GM15510 (cell line): Measurements from ENCODE around the gene ITGB3.

Experiments
- POLR2A ChIP-seq: IDR thresholded peaks from 3 replicates; pipeline ENCODE4 v1.6.1; 2011; ENCODE audit warnings: borderline replicate concordance; ENCODE audit not compliant: insufficient read length; ENCODE audit errors: extremely low read depth

The ITGB3 gene

GRCh38 chr17:47253541-47254402 is at the start of gene ITGB3:
Gene ITGB3 (plus strand): TSS chr17:47253827. CDS start chr17:47253862, 35 bp downstream.
- peak; percentile 28 for TF ChIP-seq POLR2A

GRCh38 chr17:47203984-47204721 is 49.5 kb upstream of the ITGB3 start:
- no peak for TF ChIP-seq POLR2A

- peak; percentile 33 for TF ChIP-seq POLR2A
These were observed 48.8 kb upstream of the ITGB3 start for GRCh38 chr17:47204722-47205418.

- TF ChIP-seq POLR2A = no peak
These were observed 48.1 kb upstream of the ITGB3 start for GRCh38 chr17:47205419-47205963.

- TF ChIP-seq POLR2A = no peak
These were observed 46.2 kb upstream of the ITGB3 start for GRCh38 chr17:47207143-47208067.

GRCh38 chr17:47208744-47209488 is 44.7 kb upstream of the ITGB3 start, which contains the start of gene MYL4:
Gene MYL4 (plus strand): TSS chr17:47209348. CDS start chr17:47209423, 75 bp downstream.
- no peak for TF ChIP-seq POLR2A

GRCh38 chr17:47209499-47209898 is 44.1 kb upstream of the ITGB3 start:
- TF ChIP-seq POLR2A = no peak

- no peak for TF ChIP-seq POLR2A
These were observed 43.5 kb upstream of the ITGB3 start for GRCh38 chr17:47210105-47210504.

- TF ChIP-seq POLR2A = no peak
These were observed 42.8 kb upstream of the ITGB3 start for GRCh38 chr17:47210779-47211178.

GRCh38 chr17:47212458-47212857 is 41.2 kb upstream of the ITGB3 start:
- TF ChIP-seq POLR2A = no peak

- TF ChIP-seq POLR2A = no peak
These were observed 40.1 kb upstream of the ITGB3 start for GRCh38 chr17:47213540-47213939.

- TF ChIP-seq POLR2A = no peak
These were observed 38.7 kb upstream of the ITGB3 start for GRCh38 chr17:47214931-47215330.

- no peak for TF ChIP-seq POLR2A
These were observed 34.7 kb upstream of the ITGB3 start for GRCh38 chr17:47218896-47219430.
